Fibroblast of villous mesenchyme (primary cell): Measurements from ENCODE around the gene BUD23. TPM values are rescaled to one million over a fixed set of nuclear protein-coding genes. Genes with fewer than 3 reads are reported as not detected.

Source experiments
- DNase-seq: peaks from one replicate; pipeline ENCODE4 v3.0.0-alpha.2; 2010; ENCODE audit warnings: low read depth
- H3K4me3 ChIP-seq: 2 replicates; pipeline ENCODE4 v1.5.1; 2011; ENCODE audit warnings: low read depth, mild to moderate bottlenecking, low read length
- total RNA-seq: library from RNA; depleted of rRNA; stranded (reverse); fragments of >200 nt; gene quantifications from 2 replicates; pipeline ENCODE4 v1.2.3, GENCODE V29; 2012
- TF ChIP-seq, protein P1 (sequence below): IDR thresholded peaks from 2 replicates; pipeline ENCODE4 v1.5.1; 2012; ENCODE audit warnings: low read depth, mild to moderate bottlenecking, low read length; ENCODE audit not compliant: insufficient read depth

The BUD23 gene
- total RNA-seq, 1 donor: 39.7 TPM

- no peak overlapping the region for H3K4me3 ChIP-seq
- TF ChIP-seq, protein P1, sequence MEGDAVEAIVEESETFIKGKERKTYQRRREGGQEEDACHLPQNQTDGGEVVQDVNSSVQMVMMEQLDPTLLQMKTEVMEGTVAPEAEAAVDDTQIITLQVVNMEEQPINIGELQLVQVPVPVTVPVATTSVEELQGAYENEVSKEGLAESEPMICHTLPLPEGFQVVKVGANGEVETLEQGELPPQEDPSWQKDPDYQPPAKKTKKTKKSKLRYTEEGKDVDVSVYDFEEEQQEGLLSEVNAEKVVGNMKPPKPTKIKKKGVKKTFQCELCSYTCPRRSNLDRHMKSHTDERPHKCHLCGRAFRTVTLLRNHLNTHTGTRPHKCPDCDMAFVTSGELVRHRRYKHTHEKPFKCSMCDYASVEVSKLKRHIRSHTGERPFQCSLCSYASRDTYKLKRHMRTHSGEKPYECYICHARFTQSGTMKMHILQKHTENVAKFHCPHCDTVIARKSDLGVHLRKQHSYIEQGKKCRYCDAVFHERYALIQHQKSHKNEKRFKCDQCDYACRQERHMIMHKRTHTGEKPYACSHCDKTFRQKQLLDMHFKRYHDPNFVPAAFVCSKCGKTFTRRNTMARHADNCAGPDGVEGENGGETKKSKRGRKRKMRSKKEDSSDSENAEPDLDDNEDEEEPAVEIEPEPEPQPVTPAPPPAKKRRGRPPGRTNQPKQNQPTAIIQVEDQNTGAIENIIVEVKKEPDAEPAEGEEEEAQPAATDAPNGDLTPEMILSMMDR: peak; percentile 69
- peak; percentile 77 for DNase-seq
Observed at GRCh38 chr7:73701357-73701995, 18.1 kb downstream of the BUD23 start.

- DNase-seq: no peak
- TF ChIP-seq, protein P1: no peak
- H3K4me3 ChIP-seq: no peak overlapping the region
Observed at GRCh38 chr7:73702226-73702625, 18.8 kb downstream of the BUD23 start.

DNA sequence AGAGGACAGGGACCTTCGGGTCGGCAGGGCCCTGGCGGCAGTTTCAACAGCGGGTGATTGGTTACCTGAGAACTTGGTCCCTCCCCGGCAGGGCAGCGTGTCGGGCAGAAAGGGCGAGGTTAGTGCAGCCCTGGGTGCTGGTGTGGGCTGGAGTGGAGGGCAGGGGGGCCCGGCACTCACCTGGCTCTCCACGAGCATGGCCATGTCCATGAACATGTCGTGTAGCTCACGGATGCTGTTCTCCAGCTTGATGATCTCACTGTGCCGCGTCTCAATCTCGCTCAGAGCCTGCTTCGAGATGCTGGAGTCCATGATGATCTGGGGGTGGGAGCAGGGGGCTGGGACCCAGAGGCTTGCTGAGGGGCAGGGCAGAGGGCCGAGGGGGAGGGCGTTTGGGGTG is 19.3 kb downstream of the BUD23 start:
- no peak overlapping the region for H3K4me3 ChIP-seq
- TF ChIP-seq, protein P1: no peak
- no peak for DNase-seq

DNA sequence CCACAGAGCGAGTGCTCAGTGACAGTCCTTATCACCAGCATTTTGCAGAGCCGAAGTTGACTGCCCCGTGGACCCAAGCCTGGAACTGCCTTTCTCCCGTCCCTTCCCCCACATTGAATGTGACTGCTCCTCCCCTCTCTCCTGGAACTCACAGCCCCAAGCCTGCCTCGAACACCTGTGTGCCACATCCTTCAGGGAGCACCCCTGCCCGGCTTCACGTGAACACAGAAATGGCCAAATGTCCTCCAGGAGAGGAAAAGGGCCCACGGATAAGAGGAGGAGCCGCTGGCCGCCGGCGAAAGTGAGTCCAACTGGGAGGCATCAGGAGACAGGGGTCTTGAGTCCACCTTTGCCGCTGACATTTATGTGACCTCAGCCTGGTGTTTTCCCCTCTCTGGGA is 19.8 kb downstream of the BUD23 start:
- TF ChIP-seq, protein P1: no peak
- no peak overlapping the region for H3K4me3 ChIP-seq
- no peak for DNase-seq

- peak; percentile 58 for DNase-seq
- H3K4me3 ChIP-seq: no peak overlapping the region
- TF ChIP-seq, protein P1: no peak
Observed at GRCh38 chr7:73703757-73704639, 20.6 kb downstream of the BUD23 start.

DNA sequence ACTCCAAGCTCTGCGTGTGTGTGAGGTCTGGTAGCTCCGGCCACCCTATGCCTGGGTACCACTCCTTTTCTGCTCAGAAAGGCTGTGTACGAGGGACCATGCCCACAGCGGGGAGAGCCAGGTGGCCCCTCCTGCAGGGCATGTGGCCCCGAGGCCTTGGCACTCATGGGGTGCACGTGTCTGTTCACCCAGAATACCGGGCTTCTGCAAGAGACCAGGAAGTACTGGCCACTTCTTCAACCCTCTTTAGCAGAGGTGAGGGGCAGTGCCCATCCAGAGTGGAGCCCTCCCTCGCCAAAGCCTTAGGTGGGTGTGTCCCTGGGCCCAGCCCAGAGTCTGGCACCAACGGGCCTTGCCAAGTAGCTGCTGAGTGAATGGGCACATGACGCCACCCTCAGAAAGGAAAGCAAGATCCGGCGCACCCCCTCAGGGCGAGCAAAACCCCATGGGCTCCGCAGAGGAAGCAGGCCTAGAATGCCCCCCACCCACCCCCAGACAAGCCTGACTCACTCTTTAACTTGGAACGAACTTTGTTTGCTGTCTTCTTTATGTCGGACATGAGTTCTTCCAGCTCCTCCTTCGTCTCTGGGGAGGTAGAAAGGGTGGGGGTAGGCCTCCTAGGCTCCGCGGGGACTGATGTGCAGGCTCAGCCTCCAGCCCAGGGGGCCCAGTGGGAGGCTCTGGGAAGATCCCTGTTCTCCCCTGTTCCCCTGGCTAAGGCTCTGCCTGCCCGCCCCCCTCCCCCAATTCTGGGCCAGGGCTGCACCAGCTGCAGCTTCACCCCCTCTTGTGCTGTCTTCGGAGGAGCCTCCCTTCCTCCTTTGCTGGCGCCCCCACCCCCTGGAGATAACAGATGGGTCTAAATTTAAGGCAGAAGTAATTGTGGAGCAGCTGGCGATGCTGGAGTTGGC is 21.5 kb downstream of the BUD23 start:
- DNase-seq: peak; percentile 56

More for the DNA sequence above, 21.5 kb downstream of the BUD23 start:
- TF ChIP-seq, protein P1: no peak
- no peak overlapping the region for H3K4me3 ChIP-seq
